Fibroblast of mammary gland (primary cell): ENCODE results near the gene FAM174C.

ENCODE experiments used
- DNase-seq: peaks from one replicate; pipeline ENCODE4 v3.0.0-alpha.2; 2010; ENCODE audit warnings: low read depth
- H3K4me3 ChIP-seq: 2 replicates; pipeline ENCODE4 v1.5.1; 2011; ENCODE audit warnings: low read depth, mild to moderate bottlenecking, low read length, moderate library complexity; ENCODE audit not compliant: control insufficient read depth
- CTCF ChIP-seq: conservative IDR thresholded peaks from 2 replicates; pipeline ENCODE4 v1.5.1; 2011; ENCODE audit warnings: low read depth, low read length, inconsistent platforms; ENCODE audit not compliant: control insufficient read depth, insufficient read depth

Gene FAM174C

GRCh38 chr19:1229056-1229923, 46.0 kb upstream of the FAM174C start:
- no peak overlapping the region for H3K4me3 ChIP-seq
- TF ChIP-seq CTCF: no peak
- DNase-seq: no peak

DNA sequence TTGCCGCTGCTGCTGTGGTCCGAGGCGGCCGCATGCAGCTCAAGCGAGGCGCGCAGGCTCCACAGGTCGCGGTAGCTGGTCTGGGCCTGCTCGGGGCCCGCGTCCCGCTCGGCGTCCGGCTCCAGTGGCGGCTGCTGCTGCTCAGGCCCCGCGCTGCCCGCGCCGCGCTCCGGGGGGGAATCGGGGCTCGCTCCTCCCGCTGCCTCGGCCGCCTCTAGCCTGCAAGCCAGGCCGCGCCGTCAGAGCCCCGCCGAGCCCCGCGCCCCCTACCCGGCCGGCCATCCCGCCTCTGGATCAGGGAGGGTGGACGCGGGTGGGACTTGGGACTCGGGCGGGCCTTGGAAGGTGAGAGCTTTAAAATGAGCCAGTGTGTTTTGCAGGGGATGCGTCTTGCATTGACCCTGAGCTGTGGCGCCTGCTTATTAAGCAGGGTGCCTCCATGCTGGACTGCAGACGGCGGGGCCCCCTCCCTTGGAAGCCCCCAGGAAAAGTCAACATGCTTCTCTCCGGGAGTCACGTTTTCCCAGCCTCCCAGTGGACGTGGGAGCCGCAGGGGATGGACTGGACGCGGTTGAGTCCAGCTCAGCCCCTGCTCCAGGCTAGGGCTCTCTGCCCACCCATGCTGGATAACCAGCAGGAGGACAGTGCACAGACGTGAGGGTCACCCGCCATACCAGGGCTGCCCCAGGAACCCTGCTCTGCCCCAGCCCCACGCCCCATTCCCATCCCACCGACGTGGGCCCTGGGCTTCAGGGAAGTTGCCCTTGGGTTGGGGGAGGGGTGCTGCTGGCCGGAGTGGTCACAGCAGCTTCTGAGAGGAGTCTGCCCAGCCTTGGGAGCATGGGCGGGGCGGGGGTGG, 45.2 kb upstream of the FAM174C start:
- no peak for TF ChIP-seq CTCF
- no peak for DNase-seq
- no peak overlapping the region for H3K4me3 ChIP-seq

DNA sequence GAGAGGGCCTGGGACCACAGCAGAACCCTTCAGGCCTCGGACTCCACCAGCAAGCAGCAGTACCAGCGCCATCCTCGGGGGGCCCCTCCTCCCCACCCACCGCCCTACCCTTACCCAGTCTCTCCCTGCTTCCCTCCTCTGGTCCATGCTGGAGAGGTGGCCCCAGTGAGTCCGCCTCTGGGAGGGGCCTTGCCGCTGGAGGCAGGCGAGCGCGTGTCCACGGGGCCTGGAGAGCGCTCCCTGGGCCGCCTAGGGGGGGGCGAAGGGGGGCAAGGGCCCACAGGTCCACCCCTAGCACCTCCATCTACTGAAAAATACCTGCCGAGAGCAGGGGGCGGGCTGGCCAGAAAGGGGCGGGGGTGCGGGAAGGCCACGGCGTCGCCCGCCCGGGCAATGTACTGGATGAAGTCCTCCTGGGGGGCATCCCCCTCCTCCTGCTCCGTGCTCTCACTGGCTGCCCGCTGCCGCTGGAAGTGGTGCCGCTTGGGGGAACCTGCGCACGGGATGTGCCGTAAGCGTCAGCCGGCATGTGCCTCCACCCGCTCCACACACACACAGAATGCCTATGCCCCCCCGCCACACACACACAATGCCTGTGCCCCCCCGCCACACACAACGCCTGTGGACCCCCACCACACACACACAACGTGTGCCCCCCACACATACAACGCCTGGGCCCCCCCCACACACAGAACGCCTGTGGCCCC, 44.4 kb upstream of the FAM174C start:
- no peak for DNase-seq
- H3K4me3 ChIP-seq: no peak overlapping the region
- no peak for TF ChIP-seq CTCF

- no peak for DNase-seq
- H3K4me3 ChIP-seq: no peak overlapping the region
- no peak for TF ChIP-seq CTCF
Measured at GRCh38 chr19:1231729-1232637, 43.3 kb upstream of the FAM174C start.

DNA sequence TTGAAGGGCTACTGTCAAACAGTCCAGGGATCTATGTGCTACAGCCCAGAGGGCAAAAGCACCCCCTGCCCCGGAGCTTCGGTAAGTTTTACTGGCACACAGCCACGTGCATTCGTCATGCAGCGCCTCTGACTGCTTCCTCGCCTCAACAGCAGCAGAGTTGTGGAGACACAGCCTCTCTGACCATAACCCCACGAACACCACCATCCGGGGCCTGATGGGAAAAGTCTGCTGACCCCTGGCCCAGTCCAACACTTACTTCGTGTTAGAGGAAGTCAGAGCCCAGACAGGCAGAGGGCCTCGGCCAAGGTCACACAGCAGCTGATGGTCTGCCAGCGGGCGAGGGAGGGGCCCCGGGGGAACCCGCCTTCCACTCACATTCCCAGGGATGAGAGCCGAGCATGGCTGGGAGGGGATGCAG, 42.7 kb upstream of the FAM174C start:
- H3K4me3 ChIP-seq: no peak overlapping the region
- no peak for TF ChIP-seq CTCF
- DNase-seq: peak; percentile 77
